ENCODE results near the gene TEX264.
A peak's percentile ranks its signal among the peaks of the same experiment; 100 is the strongest.

The TEX264 gene

DNA sequence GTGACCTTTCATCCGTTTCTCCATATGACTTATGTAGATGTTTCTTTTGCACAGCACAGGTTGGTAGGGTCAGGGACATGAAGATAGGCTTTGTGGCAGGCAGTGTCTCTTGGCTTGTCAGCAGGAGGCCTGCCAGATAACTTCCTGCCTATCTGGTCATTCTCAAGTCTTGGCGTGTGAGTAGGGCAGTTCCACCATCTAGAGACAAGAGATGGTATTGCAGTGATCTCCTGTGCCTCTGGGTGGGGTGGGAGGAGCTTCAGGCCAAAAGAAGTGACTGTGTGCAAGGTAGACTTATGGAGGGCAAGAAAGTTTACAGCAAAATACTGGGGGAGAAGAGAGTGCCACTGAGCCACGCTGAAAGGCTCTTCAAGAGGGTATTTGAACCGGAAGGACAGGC is 11.0 kb downstream of the TEX264 start:
- DNase-seq (ENCODE audit: low read depth in 1 of 2, low spot score in 1 of 2), result peak; percentile 60 to 87
- Histone ChIP-seq H3K27ac (replicated peaks) (no peak overlapping the region), H3K4me3 (replicated peaks; ENCODE audit: insufficient read depth, low read length) (no peak overlapping the region), H3K27me3 (ENCODE audit: insufficient read depth, poor library complexity, severe bottlenecking) (no peaks in the 10 kb centered on the region)
- TF ChIP-seq, protein P1, sequence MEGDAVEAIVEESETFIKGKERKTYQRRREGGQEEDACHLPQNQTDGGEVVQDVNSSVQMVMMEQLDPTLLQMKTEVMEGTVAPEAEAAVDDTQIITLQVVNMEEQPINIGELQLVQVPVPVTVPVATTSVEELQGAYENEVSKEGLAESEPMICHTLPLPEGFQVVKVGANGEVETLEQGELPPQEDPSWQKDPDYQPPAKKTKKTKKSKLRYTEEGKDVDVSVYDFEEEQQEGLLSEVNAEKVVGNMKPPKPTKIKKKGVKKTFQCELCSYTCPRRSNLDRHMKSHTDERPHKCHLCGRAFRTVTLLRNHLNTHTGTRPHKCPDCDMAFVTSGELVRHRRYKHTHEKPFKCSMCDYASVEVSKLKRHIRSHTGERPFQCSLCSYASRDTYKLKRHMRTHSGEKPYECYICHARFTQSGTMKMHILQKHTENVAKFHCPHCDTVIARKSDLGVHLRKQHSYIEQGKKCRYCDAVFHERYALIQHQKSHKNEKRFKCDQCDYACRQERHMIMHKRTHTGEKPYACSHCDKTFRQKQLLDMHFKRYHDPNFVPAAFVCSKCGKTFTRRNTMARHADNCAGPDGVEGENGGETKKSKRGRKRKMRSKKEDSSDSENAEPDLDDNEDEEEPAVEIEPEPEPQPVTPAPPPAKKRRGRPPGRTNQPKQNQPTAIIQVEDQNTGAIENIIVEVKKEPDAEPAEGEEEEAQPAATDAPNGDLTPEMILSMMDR (IDR thresholded peaks at IDR 0.05; ENCODE audit: insufficient read depth, low read length), result peak; percentile 95
- no peak for TF ChIP-seq SPI1 (IDR thresholded peaks at IDR 0.05; ENCODE audit: borderline replicate concordance, low read depth)

DNA sequence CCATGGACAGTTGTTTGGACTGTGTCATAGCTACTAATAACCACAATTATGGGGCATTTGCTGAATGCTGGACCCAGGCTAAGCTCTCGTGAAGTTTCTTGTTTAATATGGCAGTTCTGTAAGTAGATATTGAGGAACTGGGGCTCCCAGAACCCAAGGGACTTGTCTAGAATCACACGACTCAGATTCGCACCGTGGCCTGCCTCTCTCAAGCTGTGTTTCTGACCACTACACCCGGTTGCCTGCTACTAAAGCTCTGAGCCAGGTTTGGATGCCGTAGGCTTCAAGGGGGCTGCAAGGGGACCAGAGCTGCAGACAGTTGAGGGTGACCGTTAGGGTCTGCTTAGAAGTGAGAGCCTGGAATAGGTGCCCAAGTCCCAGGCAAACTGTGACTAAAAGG is 11.5 kb downstream of the TEX264 start:
- DNase-seq (ENCODE audit: low read depth in 1 of 2, low spot score in 1 of 2), result no peak
- Histone ChIP-seq H3K4me3 (replicated peaks; ENCODE audit: insufficient read depth, low read length) (no peak overlapping the region), H3K27ac (replicated peaks) (no peak overlapping the region), H3K27me3 (ENCODE audit: insufficient read depth, poor library complexity, severe bottlenecking) (no peaks in the 10 kb centered on the region)
- TF ChIP-seq SPI1 (IDR thresholded peaks at IDR 0.05; ENCODE audit: borderline replicate concordance, low read depth), result no peak
- TF ChIP-seq POLR2AphosphoS5 (IDR thresholded peaks at IDR 0.05; ENCODE audit: low read depth), result no peak
- TF ChIP-seq, protein P2, sequence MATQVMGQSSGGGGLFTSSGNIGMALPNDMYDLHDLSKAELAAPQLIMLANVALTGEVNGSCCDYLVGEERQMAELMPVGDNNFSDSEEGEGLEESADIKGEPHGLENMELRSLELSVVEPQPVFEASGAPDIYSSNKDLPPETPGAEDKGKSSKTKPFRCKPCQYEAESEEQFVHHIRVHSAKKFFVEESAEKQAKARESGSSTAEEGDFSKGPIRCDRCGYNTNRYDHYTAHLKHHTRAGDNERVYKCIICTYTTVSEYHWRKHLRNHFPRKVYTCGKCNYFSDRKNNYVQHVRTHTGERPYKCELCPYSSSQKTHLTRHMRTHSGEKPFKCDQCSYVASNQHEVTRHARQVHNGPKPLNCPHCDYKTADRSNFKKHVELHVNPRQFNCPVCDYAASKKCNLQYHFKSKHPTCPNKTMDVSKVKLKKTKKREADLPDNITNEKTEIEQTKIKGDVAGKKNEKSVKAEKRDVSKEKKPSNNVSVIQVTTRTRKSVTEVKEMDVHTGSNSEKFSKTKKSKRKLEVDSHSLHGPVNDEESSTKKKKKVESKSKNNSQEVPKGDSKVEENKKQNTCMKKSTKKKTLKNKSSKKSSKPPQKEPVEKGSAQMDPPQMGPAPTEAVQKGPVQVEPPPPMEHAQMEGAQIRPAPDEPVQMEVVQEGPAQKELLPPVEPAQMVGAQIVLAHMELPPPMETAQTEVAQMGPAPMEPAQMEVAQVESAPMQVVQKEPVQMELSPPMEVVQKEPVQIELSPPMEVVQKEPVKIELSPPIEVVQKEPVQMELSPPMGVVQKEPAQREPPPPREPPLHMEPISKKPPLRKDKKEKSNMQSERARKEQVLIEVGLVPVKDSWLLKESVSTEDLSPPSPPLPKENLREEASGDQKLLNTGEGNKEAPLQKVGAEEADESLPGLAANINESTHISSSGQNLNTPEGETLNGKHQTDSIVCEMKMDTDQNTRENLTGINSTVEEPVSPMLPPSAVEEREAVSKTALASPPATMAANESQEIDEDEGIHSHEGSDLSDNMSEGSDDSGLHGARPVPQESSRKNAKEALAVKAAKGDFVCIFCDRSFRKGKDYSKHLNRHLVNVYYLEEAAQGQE (IDR thresholded peaks at IDR 0.05; ENCODE audit: insufficient replicate concordance, low read depth), result no peak

DNA sequence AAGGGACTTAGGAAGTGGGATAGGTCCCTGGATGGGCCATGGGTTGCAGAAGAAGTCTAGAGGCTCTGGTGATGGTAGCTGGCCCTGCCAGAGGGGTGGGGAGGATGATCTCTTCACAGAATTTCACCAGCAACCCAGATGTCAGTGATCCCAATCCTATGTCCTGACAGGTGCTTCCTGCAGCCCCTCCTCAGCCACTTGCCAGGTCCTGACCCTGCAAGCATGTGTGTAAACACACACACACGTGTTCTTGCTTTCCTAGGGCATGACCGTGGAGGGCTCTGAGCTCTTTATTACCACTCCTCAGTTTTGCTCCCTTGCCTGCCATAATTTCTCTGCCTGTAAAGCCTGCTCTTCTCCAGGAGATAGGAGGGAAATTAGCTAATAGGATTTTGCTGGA is 12.5 kb downstream of the TEX264 start:
- Histone ChIP-seq H3K27ac (replicated peaks) (no peak overlapping the region), H3K27me3 (ENCODE audit: insufficient read depth, poor library complexity, severe bottlenecking) (no peaks in the 10 kb centered on the region), H3K4me3 (replicated peaks; ENCODE audit: insufficient read depth, low read length) (no peak overlapping the region)
- DNase-seq (ENCODE audit: low read depth in 1 of 2, low spot score in 1 of 2), result no peak
- TF ChIP-seq POLR2AphosphoS5 (IDR thresholded peaks at IDR 0.05; ENCODE audit: low read depth) (no peak), GABPA (IDR thresholded peaks at IDR 0.05; ENCODE audit: low read depth) (no peak), SPI1 (IDR thresholded peaks at IDR 0.05; ENCODE audit: borderline replicate concordance, low read depth) (no peak)
- TF ChIP-seq, protein P1 (IDR thresholded peaks at IDR 0.05; ENCODE audit: insufficient read depth, low read length), result no peak
- TF ChIP-seq, protein P2 (IDR thresholded peaks at IDR 0.05; ENCODE audit: insufficient replicate concordance, low read depth), result no peak

DNA sequence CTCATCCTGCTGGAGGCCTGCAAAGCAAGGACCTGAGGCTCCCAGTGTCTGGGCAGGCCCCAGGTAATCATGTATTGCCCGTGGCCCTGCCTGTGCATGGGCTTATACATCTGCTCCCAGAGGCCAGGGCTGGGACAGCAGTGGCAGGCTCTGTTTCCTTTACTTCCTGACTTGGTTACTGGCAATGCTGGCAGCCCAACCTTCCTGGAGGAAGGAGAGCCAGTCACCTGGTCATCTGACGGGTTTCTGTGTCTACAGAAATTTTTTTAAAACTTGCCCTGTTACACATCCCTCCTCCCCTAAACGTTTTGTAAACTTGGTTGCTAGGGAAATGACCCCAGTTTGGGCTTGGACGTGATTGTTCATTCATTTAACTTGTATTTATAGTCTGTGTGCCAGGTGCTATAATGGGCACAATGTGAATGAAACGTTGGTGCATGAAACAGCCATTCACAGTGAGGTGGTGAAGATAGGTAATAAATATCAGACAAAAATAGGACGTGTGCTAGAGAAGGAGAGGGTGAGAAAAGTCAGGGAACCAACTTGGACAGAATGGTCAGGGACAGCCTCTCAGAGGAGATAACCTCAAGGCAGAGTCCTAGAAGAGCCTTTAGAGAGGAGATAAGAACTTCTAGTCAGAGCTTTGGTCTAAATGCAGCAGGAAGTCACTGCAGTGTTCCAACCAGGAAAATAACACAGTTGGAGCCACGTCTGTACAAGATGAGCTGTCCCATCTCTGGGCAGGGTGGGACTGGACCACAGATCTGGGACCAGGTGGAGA is 14.1 kb downstream of the TEX264 start:
- H3K27ac ChIP-seq (replicated peaks), result no peak overlapping the region
- H3K27me3 ChIP-seq (ENCODE audit: insufficient read depth, poor library complexity, severe bottlenecking), result no peaks in the 10 kb centered on the region
- TF ChIP-seq POLR2AphosphoS5 (IDR thresholded peaks at IDR 0.05; ENCODE audit: low read depth) (no peak), GABPA (IDR thresholded peaks at IDR 0.05; ENCODE audit: low read depth) (no peak), SPI1 (IDR thresholded peaks at IDR 0.05; ENCODE audit: borderline replicate concordance, low read depth) (no peak)
- TF ChIP-seq, protein P1 (IDR thresholded peaks at IDR 0.05; ENCODE audit: insufficient read depth, low read length), result no peak
- TF ChIP-seq, protein P2 (IDR thresholded peaks at IDR 0.05; ENCODE audit: insufficient replicate concordance, low read depth), result no peak
- DNase-seq (ENCODE audit: low read depth in 1 of 2, low spot score in 1 of 2), result no peak
- no peak overlapping the region for H3K4me3 ChIP-seq (replicated peaks; ENCODE audit: insufficient read depth, low read length)

Measured in HL-60 (cell line).